ENCODE results near the gene RCVRN.

GRCh38 chr17:9905902-9906301 lies 831 bp upstream of the RCVRN start:
- TF ChIP-seq CTCF (IDR thresholded peaks at IDR 0.05) (peak; percentile 46 to 62 (median 50)), POLR2A (IDR thresholded peaks at IDR 0.05) (no peak)

Measured in testis (tissue), 2 donors.